ENCODE measurements around the gene CEP85L. TPM values are rescaled to one million over a fixed set of nuclear protein-coding genes. Genes with fewer than 3 reads are reported as not detected.

Gene CEP85L
- total and polyA plus RNA-seq, 8 donors, result 9.2 to 13.4 (median 12.1) TPM

DNA sequence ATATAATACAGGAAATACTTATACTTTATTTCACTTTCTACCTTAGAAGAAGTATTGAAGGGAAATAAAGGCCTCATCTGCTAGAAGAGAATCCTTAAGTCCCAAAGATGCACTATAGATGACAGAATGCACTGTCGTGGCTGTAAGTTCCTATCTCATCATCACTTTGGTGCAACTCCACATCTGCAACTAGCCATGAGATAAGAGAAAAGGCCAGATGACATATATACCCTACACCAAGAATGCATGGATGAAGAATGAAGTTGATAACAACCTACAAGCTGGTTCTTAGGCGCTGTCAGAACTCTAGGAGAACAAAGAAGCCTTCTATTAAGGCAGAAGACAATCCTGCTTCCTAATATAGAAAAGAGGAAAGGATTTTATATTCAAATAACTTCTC is 114.9 kb downstream of the CEP85L start:
- intact Hi-C loops (cut with DNase I), result no loop called here
- no peaks in the 10 kb centered on the region for H3K27me3 ChIP-seq
- ATAC-seq (no peak), DNase-seq (no peak)
- H3K27ac ChIP-seq, result no peak overlapping the region
- no peaks in the 10 kb centered on the region for H3K9me3 ChIP-seq
- peaks cover 0 to 6% of the 10 kb centered on the region in 2 donors for H3K4me1 ChIP-seq
- no peaks in the 10 kb centered on the region for H3K36me3 ChIP-seq
- H3K4me3 ChIP-seq, result no peak overlapping the region
- TF ChIP-seq, protein P1, sequence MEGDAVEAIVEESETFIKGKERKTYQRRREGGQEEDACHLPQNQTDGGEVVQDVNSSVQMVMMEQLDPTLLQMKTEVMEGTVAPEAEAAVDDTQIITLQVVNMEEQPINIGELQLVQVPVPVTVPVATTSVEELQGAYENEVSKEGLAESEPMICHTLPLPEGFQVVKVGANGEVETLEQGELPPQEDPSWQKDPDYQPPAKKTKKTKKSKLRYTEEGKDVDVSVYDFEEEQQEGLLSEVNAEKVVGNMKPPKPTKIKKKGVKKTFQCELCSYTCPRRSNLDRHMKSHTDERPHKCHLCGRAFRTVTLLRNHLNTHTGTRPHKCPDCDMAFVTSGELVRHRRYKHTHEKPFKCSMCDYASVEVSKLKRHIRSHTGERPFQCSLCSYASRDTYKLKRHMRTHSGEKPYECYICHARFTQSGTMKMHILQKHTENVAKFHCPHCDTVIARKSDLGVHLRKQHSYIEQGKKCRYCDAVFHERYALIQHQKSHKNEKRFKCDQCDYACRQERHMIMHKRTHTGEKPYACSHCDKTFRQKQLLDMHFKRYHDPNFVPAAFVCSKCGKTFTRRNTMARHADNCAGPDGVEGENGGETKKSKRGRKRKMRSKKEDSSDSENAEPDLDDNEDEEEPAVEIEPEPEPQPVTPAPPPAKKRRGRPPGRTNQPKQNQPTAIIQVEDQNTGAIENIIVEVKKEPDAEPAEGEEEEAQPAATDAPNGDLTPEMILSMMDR (IDR thresholded peaks at IDR 0.05), result no peak

DNA sequence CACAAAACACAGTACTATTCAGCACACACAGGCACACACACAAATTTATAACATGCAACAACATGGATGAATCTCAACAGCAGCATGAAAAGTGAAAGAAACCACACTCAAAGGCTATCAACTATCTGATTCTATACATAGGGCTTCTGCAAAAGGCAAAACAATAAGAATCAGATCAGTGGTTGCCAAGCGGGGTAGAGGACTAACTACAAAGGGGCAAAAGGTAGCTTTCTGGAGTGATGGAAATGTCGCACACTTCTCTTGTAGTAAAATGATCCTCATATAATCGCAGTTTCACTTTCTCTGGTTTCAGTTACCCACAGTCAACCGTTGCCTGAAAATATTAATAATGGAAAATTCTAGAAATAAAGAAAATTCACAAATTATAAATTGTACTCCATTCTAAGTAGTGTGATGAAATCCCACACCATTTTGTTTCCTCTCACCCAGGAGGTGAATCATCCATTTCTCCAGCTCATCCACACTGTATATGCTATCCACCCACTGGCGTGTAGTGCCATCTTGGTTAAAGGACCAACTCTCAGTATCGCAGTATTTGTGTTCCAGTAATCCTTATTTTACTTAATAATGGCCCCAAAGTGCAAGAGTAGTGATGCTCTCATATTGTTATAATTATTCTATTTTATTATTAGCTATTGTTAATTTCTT is 116.1 kb downstream of the CEP85L start:
- ATAC-seq (no peak), DNase-seq (no peak)
- H3K27me3 ChIP-seq, result no peaks in the 10 kb centered on the region
- no peak overlapping the region for H3K27ac ChIP-seq
- no peak overlapping the region for H3K4me3 ChIP-seq
- TF ChIP-seq, protein P1 (IDR thresholded peaks at IDR 0.05), result no peak
- intact Hi-C loops (cut with DNase I), result no loop called here
- H3K4me1 ChIP-seq, result peaks cover 0 to 6% of the 10 kb centered on the region in 2 donors
- peaks cover 0 to 7% of the 10 kb centered on the region in 2 donors for H3K9me3 ChIP-seq
- no peaks in the 10 kb centered on the region for H3K36me3 ChIP-seq

DNA sequence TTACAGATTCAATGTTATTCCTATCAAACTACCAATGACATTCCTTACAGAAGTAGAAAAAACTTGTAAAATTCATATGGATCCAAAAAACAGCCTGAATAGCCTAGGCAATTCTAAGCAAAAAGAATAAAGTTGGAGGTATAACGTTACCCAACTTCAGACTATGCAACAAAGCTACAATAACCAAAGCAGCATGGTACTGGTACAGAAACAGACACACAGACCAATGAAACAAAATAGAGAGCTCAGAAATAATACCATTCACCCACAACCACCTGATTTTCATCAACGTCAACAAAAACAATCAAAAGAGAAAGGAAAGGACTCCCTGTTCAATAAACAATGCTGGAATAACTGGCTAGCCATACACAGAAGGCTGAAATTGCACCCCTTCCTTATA is 120.4 kb downstream of the CEP85L start:
- TF ChIP-seq, protein P1 (IDR thresholded peaks at IDR 0.05), result no peak
- DNase-seq (no peak), ATAC-seq (no peak)
- no peak overlapping the region for H3K27ac ChIP-seq
- H3K27me3 ChIP-seq, result no peaks in the 10 kb centered on the region
- H3K36me3 ChIP-seq, result no peaks in the 10 kb centered on the region
- intact Hi-C loops (cut with DNase I), result no loop called here
- H3K4me1 ChIP-seq, result no peaks in the 10 kb centered on the region
- H3K4me3 ChIP-seq, result no peak overlapping the region
- peaks cover 0 to 7% of the 10 kb centered on the region in 2 donors for H3K9me3 ChIP-seq

DNA sequence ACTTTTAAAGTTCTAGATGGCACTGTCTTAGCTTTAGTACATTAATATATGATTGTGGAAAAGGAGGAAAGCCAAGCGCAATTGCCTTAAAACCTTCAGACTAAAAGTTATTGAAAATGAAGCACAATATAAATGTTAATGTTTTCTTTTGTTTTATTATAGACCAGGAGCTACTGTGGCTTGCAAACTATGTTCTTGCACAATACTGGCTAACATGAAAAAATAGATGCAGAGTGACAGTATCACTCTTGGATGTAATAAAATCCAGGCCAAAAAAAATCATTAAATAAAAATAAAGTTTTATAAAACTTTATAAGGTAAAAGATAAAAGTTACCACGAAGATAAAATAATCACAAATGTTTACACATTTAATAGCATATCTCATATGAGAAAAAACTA is 121.6 kb downstream of the CEP85L start:
- Histone ChIP-seq H3K4me1 (no peaks in the 10 kb centered on the region), H3K27me3 (no peaks in the 10 kb centered on the region), H3K9me3 (peaks cover 0 to 7% of the 10 kb centered on the region in 2 donors), H3K4me3 (no peak overlapping the region), H3K27ac (no peak overlapping the region), H3K36me3 (no peaks in the 10 kb centered on the region)
- intact Hi-C loops (cut with DNase I), result no loop called here
- DNase-seq (no peak), ATAC-seq (no peak)
- TF ChIP-seq, protein P1 (IDR thresholded peaks at IDR 0.05), result no peak

DNA sequence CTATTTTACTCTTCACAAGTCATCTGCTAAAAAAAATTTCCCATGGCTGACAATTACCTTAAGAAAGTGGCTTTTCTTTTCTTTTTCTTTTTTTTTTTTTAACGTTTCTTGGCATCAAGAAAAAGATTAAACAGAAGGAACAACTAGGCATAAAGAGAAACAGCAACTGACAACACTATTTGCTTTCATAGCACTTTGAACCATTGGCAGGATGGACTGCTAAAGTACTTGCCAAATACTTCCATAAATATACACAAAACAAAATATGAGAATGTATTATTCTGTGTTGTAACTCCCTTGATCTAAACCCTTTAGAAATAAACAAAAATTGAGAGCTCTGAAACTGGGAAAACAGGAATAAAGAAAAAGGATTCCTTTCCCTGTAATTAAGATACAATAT is 123.3 kb downstream of the CEP85L start:
- ATAC-seq (no peak), DNase-seq (peak in 2 of 4 donors; percentile 51 to 64)
- intact Hi-C loops (cut with DNase I), result no loop called here
- Histone ChIP-seq H3K4me1 (no peaks in the 10 kb centered on the region), H3K27me3 (no peaks in the 10 kb centered on the region), H3K4me3 (no peak overlapping the region), H3K9me3 (peaks cover 0 to 7% of the 10 kb centered on the region in 2 donors), H3K27ac (no peak overlapping the region), H3K36me3 (no peaks in the 10 kb centered on the region)
- TF ChIP-seq, protein P1 (IDR thresholded peaks at IDR 0.05), result no peak

Measured in left lung (tissue), 10 donors.